Stimulated activated CD4-positive, alpha-beta T cell treated with anti-CD3 and anti-CD28 coated beads, Interleukin-4, amount 100 ng/mL, for 48 hours (primary cell): ENCODE results near the gene SLC25A13.
"Not testable (repeated sequence)": the region's sequence is repeated elsewhere in the genome, so short reads cannot be mapped to it uniquely, and the experiment has no call there.

ENCODE experiments used
- DNase-seq, 2 donors: peaks; one replicate each; pipeline ENCODE4 v3.0.0-alpha.2; 2020; ENCODE audit warnings: low read depth in 2 of 2

Gene SLC25A13

DNA sequence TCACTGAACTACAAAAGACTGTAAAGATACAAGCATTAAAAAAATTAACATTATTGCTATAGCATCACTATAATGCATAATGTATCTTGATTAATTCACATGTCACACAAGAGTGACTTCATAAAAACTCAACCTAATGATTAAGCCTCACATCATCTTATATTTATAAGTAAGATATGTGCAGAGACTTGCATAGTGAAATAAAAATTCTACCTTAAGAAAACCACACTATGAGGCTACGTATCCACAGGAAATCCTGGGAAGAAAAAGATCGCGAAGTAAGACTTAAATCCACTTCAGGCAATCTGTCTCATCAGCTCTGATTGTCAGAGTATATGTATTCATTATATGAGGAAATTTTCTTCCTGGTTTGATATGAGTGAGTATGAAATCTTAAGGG, 160.0 kb downstream of the SLC25A13 start:
- no peak for DNase-seq

DNA sequence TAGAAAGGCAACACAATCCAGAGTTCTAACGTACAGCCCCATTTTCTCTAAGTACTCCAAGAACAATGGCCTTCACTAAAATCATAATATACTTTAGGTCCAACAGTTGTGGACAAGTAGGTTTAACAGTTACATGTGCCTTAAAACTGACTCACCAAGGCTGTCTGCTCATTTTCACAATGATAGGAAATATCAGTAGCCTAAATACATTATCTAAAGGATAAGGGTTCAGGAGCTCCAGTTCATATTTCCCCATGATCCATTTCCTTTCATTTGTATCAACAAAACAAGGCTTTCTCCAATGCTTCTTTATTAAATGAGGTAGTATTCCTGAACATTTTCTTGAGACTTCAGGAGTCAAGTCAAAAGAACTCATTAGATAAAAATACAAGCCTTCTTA, 164.0 kb downstream of the SLC25A13 start:
- DNase-seq = no peak

DNA sequence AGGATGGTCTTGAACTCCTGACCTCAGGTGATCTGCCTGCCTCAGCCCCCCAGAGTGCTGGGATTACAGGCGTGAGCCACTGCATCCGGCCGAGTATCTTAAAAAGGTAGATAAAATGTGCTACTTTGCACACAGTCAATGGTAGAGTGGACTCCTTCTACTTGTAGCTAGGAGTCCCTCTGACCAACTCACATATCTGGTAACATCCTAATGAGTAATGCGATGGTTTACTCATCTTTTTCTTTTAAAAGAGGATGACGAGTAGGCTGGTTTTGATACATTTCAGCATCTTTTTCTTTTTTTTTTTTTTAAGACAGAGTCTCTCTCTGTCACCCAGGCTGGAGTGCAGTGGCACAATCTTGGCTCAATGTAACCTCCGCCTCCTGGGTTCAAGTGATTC, 167.4 kb downstream of the SLC25A13 start:
- not testable (repeated sequence) for DNase-seq

DNA sequence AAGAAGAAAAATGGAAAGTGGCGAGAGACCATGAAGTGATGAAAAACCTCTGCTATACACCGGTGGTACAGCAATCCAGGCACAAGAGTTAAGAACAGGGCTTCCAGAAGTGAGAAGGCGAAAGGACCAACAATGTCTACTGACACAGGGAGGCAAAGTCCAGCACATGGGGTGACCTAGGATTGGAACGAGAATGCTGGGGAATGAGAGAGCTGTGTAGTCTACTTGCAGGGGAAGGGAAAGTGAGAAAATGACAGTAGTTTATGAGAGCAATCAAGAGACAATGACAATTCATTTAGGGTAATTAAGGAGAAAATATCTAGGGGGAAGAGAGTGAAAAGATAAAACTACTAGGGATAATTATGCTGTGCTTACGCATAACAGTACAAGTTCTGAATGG, 169.2 kb downstream of the SLC25A13 start:
- DNase-seq = no peak

DNA sequence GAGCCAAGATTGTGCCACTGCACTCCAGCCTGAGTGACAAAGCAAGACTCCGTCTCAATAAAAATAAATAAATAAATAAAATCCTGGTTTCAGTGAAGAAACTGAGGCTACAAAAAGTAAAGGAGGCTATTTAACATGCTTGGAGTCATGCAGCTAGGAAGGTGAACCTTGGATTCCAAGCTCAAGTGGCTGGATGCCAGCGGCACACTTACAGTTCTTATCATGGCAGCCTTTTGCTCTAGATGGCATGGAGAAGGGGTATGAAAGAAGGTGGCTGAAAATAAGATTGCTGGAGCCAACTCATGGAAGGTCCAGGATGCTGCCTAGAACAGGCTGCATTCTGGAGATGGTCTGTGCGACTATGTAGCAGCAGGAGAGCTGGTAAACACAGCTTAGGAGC, 170.0 kb downstream of the SLC25A13 start:
- DNase-seq = no peak

DNA sequence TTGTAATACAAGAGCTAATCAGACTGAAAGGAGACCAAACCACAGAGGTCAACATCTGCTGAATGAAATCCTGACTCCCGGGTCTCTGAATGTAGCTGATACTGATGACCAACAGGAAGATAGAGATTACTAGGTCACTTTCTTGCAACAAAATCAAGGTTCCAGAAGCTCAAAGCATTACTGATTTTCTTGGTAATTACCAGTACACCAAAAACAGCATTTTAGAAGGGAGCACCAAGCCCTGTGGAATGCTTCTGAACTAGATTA, 177.7 kb downstream of the SLC25A13 start:
- DNase-seq = no peak

DNA sequence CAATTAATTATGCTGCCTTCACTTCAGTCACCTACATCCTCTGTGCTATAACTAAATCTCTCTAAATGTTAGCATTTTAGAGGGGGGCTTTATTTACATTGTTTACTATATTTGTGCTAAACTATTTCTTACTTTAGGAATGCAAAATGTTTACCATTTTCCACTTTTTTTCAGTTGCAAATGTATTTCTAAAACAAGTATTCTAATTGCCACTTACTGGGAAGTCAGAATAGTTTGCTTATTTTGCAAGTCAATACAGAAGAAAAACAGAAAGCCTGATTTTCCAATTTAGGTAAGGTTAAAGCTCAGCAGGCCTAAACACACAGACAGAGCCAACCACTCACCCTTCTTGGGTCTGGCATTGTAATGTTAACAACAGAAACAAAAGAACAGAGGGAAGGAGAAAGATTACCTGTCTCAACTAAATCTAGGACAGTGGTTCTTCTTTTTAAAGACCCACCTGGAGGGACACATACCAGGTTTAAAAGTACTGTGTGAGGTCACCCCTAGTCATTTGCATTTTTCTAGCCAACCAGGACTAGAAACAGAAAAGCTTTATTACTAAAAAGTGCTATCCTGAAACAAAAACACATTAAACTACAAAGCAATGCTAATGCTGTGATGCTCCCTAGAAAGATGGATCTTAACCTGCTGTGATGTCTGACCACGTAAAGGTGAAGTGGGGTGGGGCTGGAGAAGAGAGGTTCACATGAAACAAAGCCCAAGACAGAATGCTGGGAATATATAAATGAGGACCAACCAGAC, 178.2 kb downstream of the SLC25A13 start:
- DNase-seq = no peak

DNA sequence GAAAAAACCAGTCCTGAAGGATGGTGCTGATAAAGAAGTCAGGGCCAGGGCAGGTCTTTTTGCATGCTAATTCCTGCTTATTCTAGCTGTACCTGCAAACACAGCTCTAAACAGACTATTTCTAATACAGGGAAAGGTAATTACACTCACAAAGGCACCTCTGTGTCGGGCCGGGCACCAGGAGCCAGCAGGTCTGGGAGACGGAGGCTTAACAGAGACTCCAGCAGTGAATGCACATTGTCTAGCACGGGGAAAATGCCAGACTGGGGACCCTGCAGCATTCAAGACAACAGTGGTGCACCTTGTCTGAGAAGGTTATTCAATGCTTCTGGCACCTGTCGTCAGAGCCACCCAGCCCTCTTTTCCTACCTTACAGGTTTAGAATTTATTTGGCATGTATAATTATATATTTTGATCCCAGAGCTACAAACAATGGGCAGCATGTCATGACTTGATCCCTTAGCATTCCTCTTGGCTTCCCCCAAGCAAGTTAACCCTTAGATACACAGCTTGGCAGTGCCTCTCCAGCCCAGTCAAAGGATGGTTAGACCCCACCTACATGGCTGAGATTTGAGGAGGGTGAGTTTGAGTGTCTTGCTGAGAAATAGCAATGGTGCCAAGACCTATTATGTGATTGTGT, 185.2 kb downstream of the SLC25A13 start:
- no peak for DNase-seq

DNA sequence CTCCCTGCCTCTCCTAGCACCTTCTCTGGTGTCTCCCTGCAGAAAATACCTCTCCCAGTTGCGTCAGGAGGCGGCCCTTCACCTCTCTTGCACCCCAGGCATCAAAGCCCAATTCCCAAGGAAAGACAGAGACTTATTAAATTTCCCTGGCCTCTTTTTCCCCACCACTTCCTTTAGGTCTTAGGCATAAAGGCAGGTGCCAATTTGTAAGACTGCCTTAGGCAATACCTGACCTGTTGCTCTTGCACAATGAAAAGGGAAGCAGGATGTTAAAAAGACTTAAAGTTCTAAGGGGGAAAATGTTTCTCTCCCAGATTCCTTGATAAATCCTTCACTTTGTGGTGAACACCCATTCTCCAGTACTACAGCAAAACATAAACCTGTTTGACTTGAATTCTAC, 186.7 kb downstream of the SLC25A13 start:
- DNase-seq = no peak

DNA sequence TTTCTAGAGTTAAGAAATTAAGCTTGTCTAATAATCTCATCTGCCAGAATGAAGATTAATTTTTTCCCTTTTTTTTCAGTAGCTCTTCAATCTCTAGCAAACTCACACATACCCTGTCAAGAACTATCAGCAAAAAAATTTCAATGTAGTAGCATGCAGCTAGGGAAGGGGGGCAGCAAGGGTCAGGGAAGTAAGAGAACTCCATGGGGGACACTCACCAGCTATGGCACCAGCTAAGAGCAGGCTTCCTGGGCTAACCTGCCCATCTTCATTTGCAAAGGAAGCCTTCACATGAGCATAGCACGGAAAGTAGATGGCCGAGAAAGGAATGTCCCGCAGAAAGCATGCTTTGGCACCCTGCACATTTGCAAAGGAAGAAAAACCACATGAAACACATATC, 190.4 kb downstream of the SLC25A13 start:
- no peak for DNase-seq

DNA sequence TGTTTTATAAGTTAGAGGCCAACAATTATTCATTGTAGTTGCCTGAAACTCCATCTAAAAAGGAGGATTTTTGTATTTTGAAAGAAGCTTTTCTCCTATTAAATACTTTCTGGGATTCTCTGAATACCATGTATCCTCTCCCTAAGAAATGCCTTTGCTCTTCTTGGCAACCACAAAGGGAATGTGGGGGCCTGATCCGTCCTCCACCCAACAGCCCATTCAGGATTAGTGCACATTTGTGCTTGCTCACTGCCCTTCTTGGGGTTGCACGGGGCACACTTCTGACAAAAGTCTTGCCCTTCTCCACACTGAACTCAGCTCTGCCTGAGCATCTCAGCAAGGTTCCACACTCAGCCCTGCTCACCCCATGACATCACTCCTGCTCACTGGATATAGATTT, 194.2 kb downstream of the SLC25A13 start:
- no peak for DNase-seq

DNA sequence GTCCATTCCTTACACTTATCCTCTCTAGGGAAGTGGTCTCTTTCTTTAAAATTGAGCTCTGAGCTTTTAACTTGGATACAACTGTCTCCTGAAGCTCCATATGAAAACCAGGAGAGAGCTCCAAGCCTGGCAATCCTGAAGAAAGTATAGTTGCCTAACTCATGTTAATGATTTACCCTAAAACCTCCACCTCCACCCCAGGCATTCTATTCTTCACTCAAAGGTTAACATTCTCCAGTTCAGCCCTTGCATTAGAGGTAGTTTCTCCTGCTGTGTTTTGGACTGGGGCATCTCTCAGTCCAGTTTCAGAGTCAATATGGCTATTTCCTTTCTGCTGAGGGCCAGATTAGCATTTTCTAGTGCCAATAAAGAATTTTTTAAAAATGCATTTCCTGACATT, 195.5 kb downstream of the SLC25A13 start:
- DNase-seq = no peak

DNA sequence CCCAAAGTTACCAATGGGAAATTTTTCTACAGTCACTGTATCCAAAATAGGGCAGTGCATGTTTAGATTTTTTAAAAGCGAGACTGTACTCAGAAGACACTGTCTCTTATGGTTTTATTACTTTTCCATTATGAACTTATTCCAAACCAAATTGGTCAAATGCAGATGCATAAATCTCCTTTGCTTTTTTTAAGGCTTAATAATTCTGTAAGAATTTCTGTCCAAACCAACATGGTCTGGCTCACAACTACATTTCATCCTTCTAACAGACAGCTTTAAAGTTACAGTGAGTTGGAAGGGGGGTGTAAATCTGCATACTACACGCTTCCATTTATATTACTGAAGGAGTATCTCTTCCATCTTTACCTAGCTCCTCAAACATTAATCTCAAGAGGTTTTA, 199.2 kb downstream of the SLC25A13 start:
- no peak for DNase-seq

DNA sequence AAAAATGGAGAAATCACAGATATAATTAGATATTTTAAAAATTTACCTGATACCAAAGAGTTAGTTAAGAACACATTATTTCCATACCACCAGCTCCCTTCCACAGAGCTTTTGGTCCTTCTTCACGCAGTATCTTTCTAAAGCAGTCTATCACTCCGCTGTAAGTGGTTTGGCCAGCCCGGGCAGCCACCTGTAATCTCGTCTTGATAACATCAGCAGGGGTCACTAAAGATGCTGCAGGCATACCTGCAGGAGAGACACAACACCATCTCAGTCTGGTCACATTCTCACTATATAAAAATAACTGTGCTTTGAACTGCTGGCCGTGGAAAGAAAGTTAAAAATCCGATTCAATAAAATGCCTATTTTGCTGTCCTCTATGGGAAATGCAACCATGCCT, 200.1 kb downstream of the SLC25A13 start:
- DNase-seq = no peak

DNA sequence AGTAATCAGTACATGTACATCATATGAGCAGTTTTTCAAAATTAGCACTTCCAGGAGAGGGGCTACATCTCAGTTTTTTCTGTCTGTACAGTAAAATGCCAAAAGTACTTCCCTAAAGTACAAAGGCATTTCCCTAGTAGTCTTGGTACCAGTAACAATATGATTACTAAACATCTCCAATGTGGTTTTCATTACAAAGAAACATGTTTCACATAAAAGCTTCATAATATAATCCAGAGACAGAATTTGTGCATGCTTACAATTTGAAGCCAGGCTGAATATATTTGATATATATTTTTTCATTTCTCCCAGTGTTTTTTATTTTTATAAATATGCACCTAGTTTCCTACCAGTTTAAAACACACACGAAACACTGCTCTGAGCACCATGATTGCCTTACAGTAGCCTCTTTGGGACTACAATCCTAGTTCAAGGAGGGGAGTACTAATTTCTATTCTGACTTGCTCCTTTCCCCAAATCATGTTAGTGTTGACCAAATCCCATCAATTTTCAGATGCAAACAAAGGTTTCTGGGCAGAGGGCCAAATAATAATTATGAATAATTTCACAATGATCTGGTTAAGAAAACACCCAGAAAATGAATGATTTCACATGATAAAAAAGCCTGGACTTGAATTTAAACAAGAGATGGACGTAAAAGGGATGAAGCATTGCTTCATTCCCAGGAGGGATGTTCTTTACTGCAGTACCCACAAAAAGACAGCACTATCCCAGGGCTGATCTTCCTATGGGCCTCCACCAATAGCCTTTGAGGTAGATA, 201.3 kb downstream of the SLC25A13 start:
- DNase-seq = no peak

DNA sequence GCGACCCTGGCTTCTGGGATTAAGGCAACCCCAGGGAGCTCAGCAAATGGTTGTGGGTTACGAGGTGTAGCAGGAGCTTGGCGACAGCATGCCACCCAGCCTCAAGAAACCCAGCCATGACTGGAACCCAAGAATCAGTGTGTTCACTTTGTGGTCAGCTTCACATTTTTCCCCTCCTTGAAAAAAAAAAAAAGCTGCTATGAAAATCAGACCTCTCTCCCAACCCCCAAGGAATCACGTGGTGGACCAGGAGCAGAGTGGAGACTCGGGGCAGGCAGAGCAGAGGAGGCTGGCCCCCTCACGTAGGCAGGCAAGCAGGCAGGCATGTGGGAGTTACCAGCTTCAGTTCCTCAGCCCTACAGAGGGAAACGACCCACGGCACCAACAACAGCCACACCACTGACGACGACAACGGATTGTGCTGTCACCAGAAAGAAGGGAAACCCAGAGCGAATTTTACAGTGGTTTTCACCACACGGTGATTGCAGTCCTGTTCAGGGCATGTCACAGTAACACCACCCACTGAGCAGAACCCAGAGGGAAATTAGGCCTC, 203.4 kb downstream of the SLC25A13 start:
- no peak for DNase-seq

DNA sequence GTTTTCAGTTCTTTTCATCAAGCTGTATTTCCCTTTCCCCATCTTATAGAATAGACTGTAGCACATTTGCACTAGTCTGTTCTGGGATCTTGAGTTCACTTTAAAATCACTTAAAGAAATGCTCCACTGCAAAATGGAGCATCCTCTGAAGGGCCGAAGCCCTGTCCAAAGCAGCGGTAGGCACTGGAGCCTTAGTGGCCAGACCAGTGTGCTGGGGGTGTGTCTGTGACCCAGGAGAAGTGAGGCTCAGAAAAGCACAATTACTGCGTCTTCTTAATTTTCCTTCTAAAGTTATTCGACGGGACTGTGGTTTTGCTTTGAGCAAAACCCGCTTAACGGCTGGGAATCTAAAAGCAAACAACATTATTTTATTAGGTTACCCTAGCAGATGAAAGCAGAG, 205.7 kb downstream of the SLC25A13 start:
- DNase-seq = no peak

DNA sequence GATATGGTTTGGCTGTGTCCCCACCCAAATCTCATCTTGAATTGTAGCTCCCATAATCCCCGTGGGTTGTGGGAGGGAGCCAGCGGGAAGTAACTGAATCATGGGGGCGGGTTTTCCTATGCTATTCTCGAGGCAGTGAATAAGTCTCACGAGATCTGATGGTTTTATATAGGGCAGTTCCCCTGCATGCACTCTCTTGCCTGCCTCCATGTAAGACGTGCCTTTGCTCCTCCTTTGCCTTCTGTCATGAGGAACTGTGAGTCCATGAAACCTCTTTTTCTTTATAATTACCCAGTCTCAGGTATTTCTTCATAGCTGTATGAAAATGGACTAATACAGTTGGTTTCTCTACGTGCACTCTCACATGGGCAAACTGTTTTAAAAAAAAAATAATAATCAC, 207.7 kb downstream of the SLC25A13 start:
- no peak for DNase-seq

DNA sequence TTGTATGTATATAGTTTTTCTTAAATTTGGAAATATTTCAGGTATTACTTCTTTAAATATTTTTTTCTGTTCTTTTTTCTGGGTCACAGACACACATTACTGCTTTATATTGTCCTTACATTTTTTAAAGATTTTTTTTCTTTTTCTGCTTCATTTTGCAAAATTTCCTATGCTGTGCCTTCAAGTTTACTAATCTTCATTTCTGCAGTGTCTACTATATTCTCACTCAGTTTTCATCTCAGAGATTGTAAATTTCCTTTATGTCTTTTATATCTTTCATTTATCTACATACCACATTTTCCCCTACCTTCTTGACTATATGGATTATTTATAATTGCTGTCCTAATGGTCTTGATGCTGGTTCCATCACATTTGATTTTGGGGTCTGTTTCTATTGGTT, 210.5 kb downstream of the SLC25A13 start:
- DNase-seq = no peak

DNA sequence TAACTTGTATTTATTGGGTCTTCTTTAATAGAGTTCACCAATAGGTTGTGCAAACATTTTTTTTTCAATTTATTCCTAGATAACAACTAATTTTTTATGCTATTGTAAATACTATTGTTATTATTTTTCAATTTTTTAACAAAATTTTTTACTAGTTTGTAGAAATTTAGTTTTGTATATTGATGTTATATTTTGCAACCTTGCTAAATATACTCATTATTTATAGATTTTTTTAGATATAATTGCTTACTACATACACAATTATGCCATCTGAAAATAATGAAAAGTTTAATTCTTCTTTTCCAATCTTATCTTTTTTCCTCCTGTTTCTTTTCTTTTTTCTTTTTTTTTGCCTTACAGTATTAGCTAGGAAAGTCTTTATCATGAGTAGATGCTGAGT, 216.9 kb downstream of the SLC25A13 start:
- no peak for DNase-seq

DNA sequence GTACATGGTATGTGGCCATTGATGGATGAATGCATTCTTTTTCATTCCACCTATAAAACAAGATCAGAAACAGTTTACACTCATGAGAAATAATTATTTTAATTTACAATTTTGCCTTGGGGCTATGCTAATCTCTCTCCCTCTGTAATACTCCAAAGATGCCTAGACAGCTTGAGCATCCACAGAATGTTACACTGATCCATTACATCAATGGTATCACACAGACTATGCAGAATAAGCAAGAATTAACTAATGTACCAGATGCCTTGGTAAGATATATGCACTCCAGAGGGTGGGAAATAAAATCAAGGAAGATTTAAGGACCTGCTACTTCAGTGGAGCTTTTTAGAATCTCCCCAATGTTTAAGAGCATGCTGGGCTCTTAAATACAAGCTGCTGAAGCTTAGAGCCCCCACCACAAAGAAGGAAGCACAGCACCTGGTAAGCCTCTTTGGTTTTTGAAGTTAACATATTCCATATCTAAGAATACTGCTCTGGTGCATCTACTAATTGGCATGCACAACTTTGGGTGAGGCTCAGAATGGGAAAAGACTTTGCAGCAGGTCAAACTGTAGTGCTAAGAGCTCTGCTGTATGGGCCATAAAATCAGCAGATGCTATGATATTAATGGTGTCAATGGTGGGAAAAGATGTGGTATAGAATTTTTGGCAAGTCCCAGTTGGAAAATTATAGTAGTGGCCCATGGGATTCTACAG, 219.6 kb downstream of the SLC25A13 start:
- DNase-seq = no peak

DNA sequence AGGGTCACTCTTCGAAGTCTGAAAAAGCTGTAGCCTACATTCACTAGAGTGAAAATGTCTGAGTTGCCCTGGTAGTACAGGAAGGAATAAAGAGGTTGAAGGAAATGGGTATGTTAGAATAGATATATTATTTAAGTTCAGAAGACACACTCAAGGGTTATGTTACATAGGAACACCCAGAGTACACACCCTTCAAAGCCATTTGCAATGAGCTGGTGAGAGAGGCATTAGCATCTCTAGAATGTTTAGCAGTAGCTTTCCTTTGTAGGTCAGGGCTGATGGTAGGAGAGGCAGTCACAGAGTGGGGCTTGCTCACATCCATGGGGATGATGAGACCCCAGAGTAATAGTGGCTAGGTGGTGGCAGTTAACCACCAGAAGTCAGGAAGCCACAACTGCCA, 221.2 kb downstream of the SLC25A13 start:
- DNase-seq = no peak
